NCI-H526 (cell line): ENCODE data around the gene KAZN.

Source experiments
- DNase-seq, 2 experiments: peaks; one replicate each; lab custom pipeline; 2025; lab: John Stamatoyannopoulos, UW

Gene KAZN

GRCh38 chr1:15008783-15009729 lies 410.6 kb downstream of the KAZN start:
- DNase-seq = no peak

GRCh38 chr1:15011160-15011559 lies 412.7 kb downstream of the KAZN start:
- DNase-seq = no peak

GRCh38 chr1:15011661-15012060 lies 413.2 kb downstream of the KAZN start:
- DNase-seq = no peak

GRCh38 chr1:15012822-15013221 lies 414.3 kb downstream of the KAZN start:
- DNase-seq = no peak

- DNase-seq = no peak
Observed at GRCh38 chr1:15013767-15014166, 415.3 kb downstream of the KAZN start.

GRCh38 chr1:15014516-15014915 lies 416.0 kb downstream of the KAZN start:
- no peak for DNase-seq

GRCh38 chr1:15016001-15016400 lies 417.5 kb downstream of the KAZN start:
- no peak for DNase-seq

- no peak for DNase-seq
Observed at GRCh38 chr1:15016526-15016925, 418.0 kb downstream of the KAZN start.

- no peak for DNase-seq
Observed at GRCh38 chr1:15017120-15017519, 418.6 kb downstream of the KAZN start.

GRCh38 chr1:15018767-15019166 lies 420.3 kb downstream of the KAZN start:
- no peak for DNase-seq

- no peak for DNase-seq
Observed at GRCh38 chr1:15020943-15021745, 422.7 kb downstream of the KAZN start.

- DNase-seq = no peak
Observed at GRCh38 chr1:15022048-15022447, 423.6 kb downstream of the KAZN start.

- no peak for DNase-seq
Observed at GRCh38 chr1:15023205-15023604, 424.7 kb downstream of the KAZN start.

GRCh38 chr1:15023976-15024375 lies 425.5 kb downstream of the KAZN start:
- no peak for DNase-seq

GRCh38 chr1:15026117-15026489 lies 427.6 kb downstream of the KAZN start:
- no peak for DNase-seq

- peak; percentile 25 to 74 for DNase-seq
Observed at GRCh38 chr1:15027515-15027986, 429.1 kb downstream of the KAZN start.

GRCh38 chr1:15028102-15028501 lies 429.6 kb downstream of the KAZN start:
- DNase-seq = no peak

GRCh38 chr1:15028616-15029015 lies 430.1 kb downstream of the KAZN start:
- no peak for DNase-seq

GRCh38 chr1:15029036-15029435 lies 430.6 kb downstream of the KAZN start:
- DNase-seq = no peak

- DNase-seq = no peak
Observed at GRCh38 chr1:15029786-15030185, 431.3 kb downstream of the KAZN start.

- DNase-seq = no peak
Observed at GRCh38 chr1:15031251-15031933, 432.9 kb downstream of the KAZN start.

GRCh38 chr1:15033264-15033663 lies 434.8 kb downstream of the KAZN start:
- peak in 1 of 2 experiments; percentile 18 for DNase-seq
